GM18520 (cell line): Measurements from ENCODE around the gene GNG4.

Experiments
- ATAC-seq: cut with Tn5 transposase; IDR thresholded peaks from one replicate; pipeline ENCODE4 v1.9.1; 2021; ENCODE audit not compliant: unreplicated experiment

GNG4 gene

GRCh38 chr1:235649368-235650163 lies at the start of gene GNG4:
Gene GNG4, minus strand, starts transcription at chr1:235649784. Its CDS starts 65,946 bp downstream, at chr1:235583838.
- no peak for ATAC-seq

DNA sequence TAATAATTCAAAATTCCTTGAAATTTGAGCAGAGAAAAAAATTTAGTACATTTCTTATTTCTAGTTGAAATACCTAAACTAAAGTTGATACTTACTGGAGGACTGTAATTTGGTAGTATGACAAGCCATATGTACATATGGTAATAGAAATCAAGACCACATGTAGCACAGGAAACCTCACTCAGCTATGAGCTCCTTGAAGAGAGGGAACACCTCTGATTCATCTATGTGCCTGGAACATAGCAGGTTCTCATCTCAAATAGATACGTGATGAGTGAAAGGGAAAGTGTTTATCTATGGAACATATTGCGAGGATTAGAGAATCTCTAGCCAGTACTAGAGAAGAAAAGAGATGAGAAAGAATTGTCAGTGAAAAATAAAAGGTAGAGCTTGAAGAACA lies 47.9 kb upstream of the GNG4 start:
- ATAC-seq: no peak

- no peak for ATAC-seq
These were observed 39.8 kb upstream of the GNG4 start for GRCh38 chr1:235689356-235689755.

GRCh38 chr1:235688096-235688495 lies 38.5 kb upstream of the GNG4 start:
- no peak for ATAC-seq

DNA sequence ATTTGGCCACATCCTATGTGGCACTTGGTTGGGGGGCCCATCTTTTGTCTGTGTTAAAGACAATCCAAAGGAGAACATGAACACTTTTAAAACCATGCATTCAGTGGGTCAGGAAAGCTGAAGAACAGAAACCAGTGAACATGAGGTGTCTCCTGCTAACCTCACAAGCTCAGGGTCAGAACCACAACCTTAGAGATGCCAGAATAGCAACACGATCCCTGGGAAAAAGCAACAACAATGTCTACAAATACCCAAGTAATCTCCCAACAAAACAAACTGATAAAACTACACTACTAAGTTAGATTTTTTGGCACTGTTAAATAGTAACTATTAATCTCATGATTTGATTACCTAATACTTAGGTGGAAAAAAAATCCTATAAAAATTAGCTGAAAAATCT lies 34.1 kb upstream of the GNG4 start:
- no peak for ATAC-seq

GRCh38 chr1:235682216-235682615 lies 32.6 kb upstream of the GNG4 start:
- ATAC-seq: no peak

DNA sequence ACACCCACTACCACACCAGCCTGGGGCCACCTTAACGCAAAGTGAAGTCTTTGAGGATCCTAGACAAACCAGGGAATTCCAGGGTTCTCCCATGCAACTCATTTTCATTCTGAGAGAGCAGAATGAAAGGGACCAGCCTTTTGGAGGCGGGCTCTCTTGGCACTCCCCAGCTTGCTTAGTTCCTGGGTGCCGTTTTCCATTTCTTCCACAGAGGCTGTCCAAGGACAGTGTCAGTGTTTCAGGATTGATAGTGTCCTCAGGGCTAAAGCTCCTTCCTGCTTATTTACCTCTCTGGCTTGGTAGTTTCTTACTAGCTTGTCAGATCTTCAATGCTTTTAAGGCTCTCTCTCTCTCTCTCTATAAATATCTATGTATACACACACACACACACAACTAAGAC lies 30.1 kb upstream of the GNG4 start:
- ATAC-seq: no peak

GRCh38 chr1:235679005-235679404 lies 29.4 kb upstream of the GNG4 start:
- ATAC-seq: no peak

GRCh38 chr1:235675152-235675890 lies 25.7 kb upstream of the GNG4 start:
- no peak for ATAC-seq

GRCh38 chr1:235673981-235674380 lies 24.4 kb upstream of the GNG4 start:
- ATAC-seq: no peak

- ATAC-seq: no peak
These were observed 22.4 kb upstream of the GNG4 start for GRCh38 chr1:235671992-235672391.

DNA sequence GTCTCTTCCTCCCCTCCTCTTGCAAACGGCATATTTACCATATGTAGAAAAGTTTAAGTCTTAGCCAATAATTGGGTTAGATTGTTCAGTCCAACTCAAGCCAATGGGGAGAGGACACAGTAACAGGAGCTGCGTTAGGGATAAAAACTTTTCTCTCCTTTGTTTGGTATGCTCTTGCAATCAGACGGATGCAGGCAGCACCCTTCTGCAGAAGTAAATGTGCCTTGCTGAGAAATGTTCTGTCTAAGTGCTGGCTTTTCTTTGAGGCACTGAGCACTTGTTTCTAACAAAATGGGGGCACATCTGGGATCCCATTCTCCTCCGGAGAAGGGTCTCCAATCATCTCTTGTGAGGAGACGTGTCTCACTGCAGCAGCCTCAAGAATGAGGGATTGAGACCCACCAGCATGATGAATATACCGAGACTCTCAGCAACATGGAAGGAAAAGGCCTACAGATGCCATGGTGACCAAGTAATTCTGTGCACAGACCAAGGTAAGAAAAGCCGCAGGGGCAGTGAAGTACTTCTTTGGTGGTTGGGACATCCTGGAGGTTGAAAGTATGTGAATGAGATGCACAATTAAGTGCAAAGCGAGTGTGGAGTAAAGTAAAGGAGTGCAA lies 20.7 kb upstream of the GNG4 start:
- ATAC-seq: no peak

DNA sequence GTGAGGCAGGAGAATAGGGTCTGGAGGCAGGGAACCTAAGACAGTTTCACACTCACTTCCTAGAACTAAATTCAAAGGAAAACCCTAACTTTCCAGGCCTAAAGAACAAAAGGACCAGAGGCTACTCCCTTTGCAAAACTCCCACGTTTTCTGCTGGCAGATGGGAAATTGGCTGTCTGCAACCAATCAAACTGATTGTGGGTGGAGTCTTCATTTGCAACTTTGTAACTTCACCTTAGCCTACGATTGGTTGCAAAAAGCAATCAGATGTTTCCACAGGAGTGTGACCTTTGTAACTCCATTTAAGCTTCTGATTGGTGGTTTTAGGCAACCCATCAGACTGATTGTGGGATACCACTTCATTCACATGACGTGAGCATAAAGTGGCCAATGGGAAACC lies 19.7 kb upstream of the GNG4 start:
- ATAC-seq: no peak

DNA sequence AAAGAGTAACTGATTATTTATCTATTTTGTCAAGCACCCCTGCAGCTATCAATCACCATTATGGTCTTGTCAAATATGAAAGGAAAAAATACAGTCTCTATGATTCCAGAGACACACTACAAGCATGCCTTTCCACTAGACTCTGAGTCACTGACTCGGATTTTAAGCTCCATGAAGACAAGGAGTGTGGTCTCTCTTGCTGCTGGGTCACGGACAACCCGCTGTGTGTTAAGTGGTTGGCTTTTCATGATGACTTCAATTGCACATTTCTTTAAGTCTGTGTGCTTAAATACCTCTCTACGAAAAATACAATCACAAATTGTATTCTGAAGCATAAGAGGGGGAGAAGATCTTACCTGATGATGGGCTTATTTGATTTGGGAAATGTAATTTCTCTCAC lies 14.0 kb upstream of the GNG4 start:
- ATAC-seq: no peak

- no peak for ATAC-seq
These were observed 12.0 kb upstream of the GNG4 start for GRCh38 chr1:235661568-235661967.

GRCh38 chr1:235659186-235659771 lies 9.7 kb upstream of the GNG4 start:
- no peak for ATAC-seq

GRCh38 chr1:235657747-235658526 lies 8.4 kb upstream of the GNG4 start:
- ATAC-seq: no peak

GRCh38 chr1:235657269-235657668 lies 7.7 kb upstream of the GNG4 start:
- no peak for ATAC-seq

DNA sequence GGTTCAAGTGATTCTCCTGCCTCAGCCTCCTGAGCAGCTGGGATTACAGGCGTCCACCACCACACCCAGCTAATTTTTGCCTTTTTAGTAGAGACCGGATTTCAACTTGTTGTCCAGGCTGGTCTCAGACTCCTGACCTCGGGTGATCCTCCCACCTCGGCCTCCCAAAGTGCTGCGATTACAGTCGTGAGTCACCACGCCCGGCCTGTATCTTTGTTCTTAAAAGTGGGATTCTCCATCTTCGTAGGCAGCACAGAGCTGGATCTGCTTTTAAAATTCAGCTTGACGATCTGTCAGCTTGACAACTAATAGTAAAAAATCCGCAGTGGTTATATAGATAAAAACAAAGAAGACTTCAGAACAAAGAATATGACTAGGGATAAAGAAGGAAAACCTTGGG lies 2.8 kb upstream of the GNG4 start:
- no peak for ATAC-seq

DNA sequence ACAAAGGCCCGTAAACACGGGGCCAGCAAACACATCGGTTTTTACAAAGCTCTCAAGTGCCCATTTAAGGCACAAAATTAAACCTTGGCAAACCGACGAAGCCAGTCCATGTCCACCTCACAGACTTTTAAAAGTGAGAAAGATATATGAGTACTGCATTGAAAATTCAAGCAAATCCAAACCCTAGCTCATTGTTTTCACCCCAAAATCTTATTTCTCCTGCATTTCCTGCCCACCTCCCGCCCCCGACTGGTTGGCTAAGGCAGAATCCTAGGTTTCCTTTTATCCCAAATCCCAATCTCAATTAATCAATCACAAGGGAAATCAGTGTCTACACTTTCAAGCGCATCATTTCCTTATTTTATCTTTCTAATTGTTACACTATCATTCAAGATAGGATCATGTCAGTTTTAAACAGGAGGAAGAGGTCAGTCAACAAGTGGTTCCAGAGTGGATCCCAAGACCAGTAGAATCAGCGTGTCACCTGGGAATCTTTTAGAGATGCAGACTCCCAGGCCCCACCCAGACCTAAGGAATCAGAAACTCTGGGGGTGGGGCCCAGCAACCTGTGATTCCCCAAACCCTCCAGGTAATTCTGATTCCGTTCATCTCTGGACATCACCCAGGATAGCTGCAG lies 1.7 kb upstream of the GNG4 start:
- no peak for ATAC-seq
